K562 (cell line): Measurements from ENCODE around the gene OPCML. TPM values are rescaled to one million over a fixed set of nuclear protein-coding genes. Genes with fewer than 3 reads are reported as not detected.

Source experiments
- ATAC-seq: fragments of 200-7000 bp; cut with Tn5 transposase; 3 replicates; pipeline ENCODE4 v1.9.1; 2020; ENCODE audit warnings: moderate library complexity
- BruUV-seq: library from RNA; stranded (reverse); fragments of 400-500 nt; replicated peaks from 2 replicates; lab custom pipeline; 2021; lab: Mats Ljungman, UMichigan
- CTCF ChIA-PET: fragments of 300-600 bp; formaldehyde crosslinking; extraction: SDS; loops from one replicate; lab custom pipeline; 2021; ENCODE audit warnings: low intra/inter-chr PET ratio; lab: Yijun Ruan, JAX
- POLR2A ChIA-PET: fragments of 300-600, 350-650 bp; sonication (Branson Sonifier 250); formaldehyde crosslinking; extraction: SDS; loops from one replicate; lab custom pipeline; 2021; ENCODE audit warnings: antibody characterized with exemption, inconsistent platforms; lab: Yijun Ruan, JAX
- DNase-seq, 4 experiments: peaks; one replicate each; pipeline versions ENCODE4 v3.0.0 to v3.0.0-alpha.2; 2011 to 2018; ENCODE audit warnings: low spot score in 3 of 4, mixed read lengths in 3 of 4; ENCODE audit errors: extremely low read depth in 1 of 4
- FAIRE-seq: peaks from 2 replicates; lab custom pipeline; 2011; peaks lifted over from hg19 to GRCh38; lab: Jason Lieb, UNC
- H2AFZ ChIP-seq: 2 replicates; pipeline ENCODE4 v1.6.0; 2011; ENCODE audit warnings: low read depth, low read length, control low read depth, inconsistent platforms
- H3K27ac ChIP-seq: fragments of 200-600 bp; 3 replicates; pipeline ENCODE4 v1.8.0; 2011; ENCODE audit warnings: low read depth, mild to moderate bottlenecking, control low read depth, inconsistent platforms, low read length, moderate library complexity, mixed read lengths; ENCODE audit errors: extremely low read depth
- H3K27me3 ChIP-seq, 2 experiments: fragments of 300-600 bp in 1 of 2; 2 replicates in 1 of 2; 3 replicates in 1 of 2; pipeline versions ENCODE4 v1.6.0 to v1.8.0; 2011; ENCODE audit warnings: inconsistent platforms in 2 of 2, low read length in 2 of 2, mild to moderate bottlenecking in 1 of 2, mixed read lengths in 1 of 2, moderate library complexity in 1 of 2; ENCODE audit not compliant: control insufficient read depth in 2 of 2, insufficient read depth in 2 of 2
- H3K36me3 ChIP-seq: fragments of 300-600 bp; 3 replicates; pipeline ENCODE4 v1.8.0; 2011; ENCODE audit warnings: mild to moderate bottlenecking, low read length, inconsistent platforms; ENCODE audit not compliant: control insufficient read depth, insufficient read depth
- H3K4me1 ChIP-seq, 2 experiments: fragments of 200-600 bp in 1 of 2; replicated peaks in 1 of 2; 2 replicates in 1 of 2; 3 replicates in 1 of 2; pipeline versions ENCODE4 v1.5.1 to v1.8.0; 2011; ENCODE audit warnings: inconsistent platforms in 2 of 2, low read length in 2 of 2, mild to moderate bottlenecking in 1 of 2, mixed read lengths in 1 of 2, moderate library complexity in 1 of 2; ENCODE audit not compliant: control insufficient read depth in 2 of 2, insufficient read depth in 2 of 2
- H3K4me2 ChIP-seq: 2 replicates; pipeline ENCODE4 v1.6.1; 2011; ENCODE audit warnings: low read length, control low read depth, inconsistent platforms, mixed read lengths; ENCODE audit not compliant: insufficient read depth
- H3K4me3 ChIP-seq: fragments of 200-600 bp; sonication (generic), shearing (Covaris generic); 2 replicates; pipeline ENCODE4 v1.5.1; 2016; ENCODE audit warnings: control low read depth, inconsistent platforms
- H3K79me2 ChIP-seq: fragments of 200-600 bp; 3 replicates; pipeline ENCODE4 v1.8.0; 2011; ENCODE audit warnings: low read length, inconsistent platforms; ENCODE audit not compliant: control insufficient read depth, insufficient read depth
- H3K9ac ChIP-seq, 2 experiments: 2 replicates each; pipeline versions ENCODE4 v1.6.0 to v1.6.1; 2011; ENCODE audit warnings: low read depth in 2 of 2, low read length in 2 of 2, control low read depth in 1 of 2, inconsistent platforms in 1 of 2, mild to moderate bottlenecking in 1 of 2, mixed read lengths in 1 of 2; ENCODE audit not compliant: insufficient read depth in 1 of 2
- H3K9me1 ChIP-seq: one replicate; pipeline ENCODE4 v1.6.0; 2011; ENCODE audit warnings: inconsistent platforms, mild to moderate bottlenecking, low read length, moderate library complexity; ENCODE audit not compliant: control insufficient read depth, insufficient read depth
- H3K9me3 ChIP-seq: replicated peaks from 2 replicates; pipeline ENCODE4 v1.5.1; 2011; ENCODE audit warnings: low read depth, low read length, inconsistent platforms; ENCODE audit not compliant: control insufficient read depth, insufficient read depth
- H4K20me1 ChIP-seq: replicated peaks from 2 replicates; pipeline ENCODE4 v1.6.1; 2011; ENCODE audit warnings: low read length, inconsistent platforms, mixed read lengths; ENCODE audit not compliant: control insufficient read depth, insufficient read depth
- CHCHD3 ChIP-seq: fragments of 250-450 bp; sonication (Bioruptor Pico); IDR thresholded peaks from 2 replicates; pipeline ENCODE4 v2.1.2; 2022; ENCODE audit warnings: mild to moderate bottlenecking
- ELF1 ChIP-seq: fragments of 200-800 bp; sonication (Bioruptor generic); IDR thresholded peaks from 2 replicates; pipeline ENCODE4 v1.6.1; 2016; ENCODE audit warnings: missing genetic modification characterization, missing compliant biosample characterization
- ETV1 ChIP-seq: fragments of 450-650 bp; conservative IDR thresholded peaks from 2 replicates; pipeline ENCODE4 v1.6.1; 2016; ENCODE audit warnings: missing genetic modification characterization, control low read depth, low read depth, missing compliant biosample characterization
- HCFC1 ChIP-seq: IDR thresholded peaks from 2 replicates; pipeline ENCODE4 v1.6.1; 2012; ENCODE audit warnings: low read depth, low read length, improper control_type of control experiment
- KLF10 ChIP-seq: fragments of 250-450 bp; sonication (Bioruptor Pico); IDR thresholded peaks from 2 replicates; pipeline ENCODE4 v1.6.1; 2021; ENCODE audit warnings: matching md5 sums
- KLF6 ChIP-seq: fragments of 250-450 bp; sonication (Bioruptor Pico); IDR thresholded peaks from 2 replicates; pipeline ENCODE4 v1.4.0; 2020; ENCODE audit warnings: mild to moderate bottlenecking, moderate library complexity, borderline replicate concordance
- LCOR ChIP-seq: sonication (generic); formaldehyde crosslinking; IDR thresholded peaks from 2 replicates; pipeline ENCODE4 v1.8.0; 2022; ENCODE audit warnings: mild to moderate bottlenecking, missing genetic modification reagents
- NCOA4 ChIP-seq: fragments of 450-650 bp; IDR thresholded peaks from 2 replicates; pipeline ENCODE4 v1.6.1; 2018; ENCODE audit warnings: mild to moderate bottlenecking; ENCODE audit not compliant: partially characterized antibody
- POU5F1 ChIP-seq: fragments of 150-350 bp; IDR thresholded peaks from 2 replicates; pipeline ENCODE4 v1.6.1; 2014; ENCODE audit warnings: borderline replicate concordance, low read length, low read depth, mild to moderate bottlenecking; ENCODE audit not compliant: partially characterized antibody
- SMAD4 ChIP-seq: fragments of 250-450 bp; sonication (Bioruptor Pico); conservative IDR thresholded peaks from 2 replicates; pipeline ENCODE4 v1.8.0; 2021; ENCODE audit warnings: inconsistent platforms, mild to moderate bottlenecking, moderate library complexity
- WGBS: fragments of 100-300 bp; shearing (Covaris generic); methylation state at CpG from one replicate; pipeline ENCODE4 v1.1.6; 2016; ENCODE audit warnings: low coverage, mixed read lengths; ENCODE audit not compliant: insufficient coverage; ENCODE audit errors: missing lambda C conversion rate; 5-methylcytosine and 5-hydroxymethylcytosine counted together
- in situ Hi-C: fragments of 300-500 bp; cut with MboI; formaldehyde crosslinking; loops from 4 replicates; pipeline ENCODE4 v1.15.0; 2018; ENCODE audit warnings: inconsistent platforms, mixed read lengths
- intact Hi-C: fragments of 100-400 bp; cut with micrococcal nuclease; formaldehyde crosslinking; loops from 2 replicates; pipeline ENCODE4 v1.14.2; 2022
- polyA plus RNA-seq, 8 experiments: library from polyadenylated mRNA; depleted of rRNA in 4 of 8; stranded (reverse) in 5 of 8; unstranded in 3 of 8; fragments of >200 nt; fragmentation: Nextera tagmentation in 2 of 8; fragmentation: Illumina TruSeq in 1 of 8; extraction: Ambion mirVana in 2 of 8; extraction: Trizol in 1 of 8; gene quantifications; 2 replicates each; pipeline versions ENCODE4 v1.2.1 to v1.2.3, GENCODE V29; 2011 to 2014; ENCODE audit warnings: inconsistent platforms in 1 of 8, missing spikeins in 1 of 8
- total RNA-seq, 7 experiments: library from RNA; depleted of rRNA in 6 of 7; stranded (reverse); fragments of >200 nt in 6 of 7; fragmentation: Illumina TruSeq in 2 of 7; extraction: Trizol in 2 of 7; gene quantifications; 2 replicates each; pipeline versions ENCODE4 v1.2.1 to v1.2.3, GENCODE V29; 2011 to 2021; ENCODE audit warnings: low replicate concordance in 1 of 7
- TF ChIP-seq, protein P1 (sequence below): fragments of 450-650 bp; IDR thresholded peaks from 2 replicates; pipeline ENCODE4 v1.6.1; 2017; ENCODE audit warnings: mild to moderate bottlenecking, moderate library complexity

The OPCML gene
- total and polyA plus RNA-seq, 9 of the 15 experiments (the other 6 are each of a cell fraction or from before 2014, with no cell fraction given): not detected

- TF ChIP-seq, protein P1, sequence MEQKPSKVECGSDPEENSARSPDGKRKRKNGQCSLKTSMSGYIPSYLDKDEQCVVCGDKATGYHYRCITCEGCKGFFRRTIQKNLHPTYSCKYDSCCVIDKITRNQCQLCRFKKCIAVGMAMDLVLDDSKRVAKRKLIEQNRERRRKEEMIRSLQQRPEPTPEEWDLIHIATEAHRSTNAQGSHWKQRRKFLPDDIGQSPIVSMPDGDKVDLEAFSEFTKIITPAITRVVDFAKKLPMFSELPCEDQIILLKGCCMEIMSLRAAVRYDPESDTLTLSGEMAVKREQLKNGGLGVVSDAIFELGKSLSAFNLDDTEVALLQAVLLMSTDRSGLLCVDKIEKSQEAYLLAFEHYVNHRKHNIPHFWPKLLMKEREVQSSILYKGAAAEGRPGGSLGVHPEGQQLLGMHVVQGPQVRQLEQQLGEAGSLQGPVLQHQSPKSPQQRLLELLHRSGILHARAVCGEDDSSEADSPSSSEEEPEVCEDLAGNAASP: no peak
- TF ChIP-seq POU5F1 (no peak), SMAD4 (CRISPR knock-in tag) (no peak), CHCHD3 (no peak), LCOR (CRISPR knock-in tag) (no peak), NCOA4 (no peak)
These were observed 280.5 kb downstream of the OPCML start (continued) for GRCh38 chr11:133251841-133252240.

GRCh38 chr11:133249530-133249929, 282.8 kb downstream of the OPCML start:
- H3K9ac ChIP-seq: no peak overlapping the region
- no peaks in the 10 kb centered on the region for H3K9me1 ChIP-seq
- H3K4me1 ChIP-seq: no peaks in the 10 kb centered on the region
- no TSS peak for BruUV-seq
- H3K4me2 ChIP-seq: no peak overlapping the region
- DNase-seq (no peak), FAIRE-seq (no peak), ATAC-seq (no peak)
- H3K79me2 ChIP-seq: no peaks in the 10 kb centered on the region
- ChIA-PET POLR2A (no interaction called here), CTCF (no interaction called here)
- no peaks in the 10 kb centered on the region for H3K36me3 ChIP-seq
- no peak overlapping the region for H2AFZ ChIP-seq
- no peaks in the 10 kb centered on the region for H3K9me3 ChIP-seq
- no peaks in the 10 kb centered on the region for H4K20me1 ChIP-seq
- no peak overlapping the region for H3K27ac ChIP-seq
- intact Hi-C loops: no loop called here
- 0% methylated on average over 5 of the region's 6 CpGs for WGBS
- no peaks in the 10 kb centered on the region for H3K27me3 ChIP-seq
- no peak overlapping the region for H3K4me3 ChIP-seq
- in situ Hi-C loops: no loop called here
- TF ChIP-seq ELF1 (tag) (no peak), KLF10 (CRISPR knock-in tag) (no peak), HCFC1 (no peak), KLF6 (CRISPR knock-in tag) (no peak), ETV1 (tag) (no peak)
